Mesendoderm (in vitro differentiated cells): Measurements from ENCODE around the gene GOT1.

Experiments used
- DNase-seq: peaks from one replicate; pipeline ENCODE4 v3.0.0; 2013
- H2AK5ac ChIP-seq: 2 replicates; pipeline ENCODE4 v1.6.1; 2013; ENCODE audit warnings: low read length, inconsistent platforms
- H2BK120ac ChIP-seq: 2 replicates; pipeline ENCODE4 v1.6.1; 2013; ENCODE audit warnings: low read depth, mild to moderate bottlenecking, low read length, moderate library complexity, mixed read lengths
- H2BK15ac ChIP-seq: replicated peaks from 2 replicates; pipeline ENCODE4 v1.6.1; 2013; ENCODE audit warnings: low read depth, mild to moderate bottlenecking, moderate library complexity
- H2BK5ac ChIP-seq: 2 replicates; pipeline ENCODE4 v1.6.1; 2013; ENCODE audit warnings: low read length, inconsistent platforms
- H3K18ac ChIP-seq: 2 replicates; pipeline ENCODE4 v1.6.1; 2013; ENCODE audit warnings: mild to moderate bottlenecking, low read length, mixed read lengths
- H3K23ac ChIP-seq: one replicate; pipeline ENCODE4 v1.6.1; 2013; ENCODE audit warnings: low read length
- H3K27ac ChIP-seq: 2 replicates; pipeline ENCODE4 v1.5.1; 2013; ENCODE audit warnings: low read depth, mild to moderate bottlenecking, inconsistent platforms, low read length, moderate library complexity
- H3K27me3 ChIP-seq: 2 replicates; pipeline ENCODE4 v1.6.1; 2013; ENCODE audit warnings: low read length, control low read depth, mild to moderate bottlenecking, inconsistent platforms; ENCODE audit not compliant: insufficient read depth, poor library complexity
- H3K36me3 ChIP-seq: 2 replicates; pipeline ENCODE4 v1.6.1; 2013; ENCODE audit warnings: low read length, inconsistent platforms; ENCODE audit not compliant: control insufficient read depth, insufficient read depth
- H3K4ac ChIP-seq: one replicate; pipeline ENCODE4 v1.6.1; 2013; ENCODE audit warnings: low read depth, mild to moderate bottlenecking, low read length, moderate library complexity
- H3K4me1 ChIP-seq: 2 replicates; pipeline ENCODE4 v1.6.1; 2013; ENCODE audit warnings: low read depth, low read length, inconsistent platforms; ENCODE audit not compliant: control insufficient read depth
- H3K4me2 ChIP-seq: 2 replicates; pipeline ENCODE4 v1.6.1; 2013; ENCODE audit warnings: low read length
- H3K4me3 ChIP-seq: 2 replicates; pipeline ENCODE4 v1.5.1; 2013; ENCODE audit warnings: mild to moderate bottlenecking, low read length
- H3K56ac ChIP-seq: one replicate; pipeline ENCODE4 v1.6.1; 2013; ENCODE audit warnings: low read length
- H3K79me1 ChIP-seq: 2 replicates; pipeline ENCODE4 v1.6.1; 2013; ENCODE audit warnings: low read length, inconsistent platforms
- H3K79me2 ChIP-seq: 2 replicates; pipeline ENCODE4 v1.6.1; 2013; ENCODE audit warnings: mild to moderate bottlenecking, low read length; ENCODE audit not compliant: control insufficient read depth, insufficient read depth
- H3K9ac ChIP-seq: 2 replicates; pipeline ENCODE4 v1.6.1; 2013; ENCODE audit warnings: low read length, inconsistent platforms
- H4K5ac ChIP-seq: one replicate; pipeline ENCODE4 v1.6.1; 2013; ENCODE audit warnings: low read length
- H4K8ac ChIP-seq: one replicate; pipeline ENCODE4 v1.6.1; 2013; ENCODE audit warnings: low read depth, mild to moderate bottlenecking, control low read depth, low read length, moderate library complexity
- WGBS: extraction: QIAGEN DNeasy Blood & Tissue Kit; methylation state at CpG from one replicate; pipeline ENCODE4 v1.1.7; 2013; ENCODE audit warnings: low lambda C conversion rate, missing lambda C conversion rate; ENCODE audit not compliant: insufficient coverage; ENCODE audit errors: extremely low coverage; 5-methylcytosine and 5-hydroxymethylcytosine counted together

The GOT1 gene

GRCh38 chr10:99443500-99443899, 13.1 kb upstream of the GOT1 start:
- H3K56ac ChIP-seq, result no peak overlapping the region
- no CpG with 5 or more reads among the region's 3 CpGs for WGBS
- H2BK5ac ChIP-seq, result no peak overlapping the region
- no peak overlapping the region for H3K4me2 ChIP-seq
- H2AK5ac ChIP-seq, result no peak overlapping the region
- H3K27ac ChIP-seq, result no peak overlapping the region
- H4K8ac ChIP-seq, result no peak overlapping the region
- H3K9ac ChIP-seq, result no peak overlapping the region
- no peaks in the 10 kb centered on the region for H3K79me1 ChIP-seq
- no peak overlapping the region for H3K23ac ChIP-seq
- no peaks in the 10 kb centered on the region for H3K4me1 ChIP-seq
- no peaks in the 10 kb centered on the region for H3K27me3 ChIP-seq
- DNase-seq, result no peak
- no peak overlapping the region for H2BK120ac ChIP-seq
- H2BK15ac ChIP-seq, result no peak overlapping the region
- no peaks in the 10 kb centered on the region for H3K36me3 ChIP-seq
- no peak overlapping the region for H4K5ac ChIP-seq
- no peak overlapping the region for H3K18ac ChIP-seq
- H3K4me3 ChIP-seq, result no peak overlapping the region
- H3K79me2 ChIP-seq, result no peaks in the 10 kb centered on the region
- H3K4ac ChIP-seq, result no peak overlapping the region

- no peaks in the 10 kb centered on the region for H3K4me1 ChIP-seq
- no peak overlapping the region for H4K5ac ChIP-seq
- H2BK15ac ChIP-seq, result no peak overlapping the region
- H3K79me2 ChIP-seq, result no peaks in the 10 kb centered on the region
- no peak overlapping the region for H3K23ac ChIP-seq
- no peaks in the 10 kb centered on the region for H3K79me1 ChIP-seq
- no peak overlapping the region for H3K27ac ChIP-seq
- no peak overlapping the region for H3K4ac ChIP-seq
- no CpG with 5 or more reads among the region's 5 CpGs for WGBS
- H4K8ac ChIP-seq, result no peak overlapping the region
- no peaks in the 10 kb centered on the region for H3K36me3 ChIP-seq
- DNase-seq, result no peak
- H3K4me2 ChIP-seq, result no peak overlapping the region
- H3K27me3 ChIP-seq, result no peaks in the 10 kb centered on the region
- H2BK5ac ChIP-seq, result no peak overlapping the region
- H3K4me3 ChIP-seq, result no peak overlapping the region
- H2AK5ac ChIP-seq, result no peak overlapping the region
- no peak overlapping the region for H3K56ac ChIP-seq
- H3K18ac ChIP-seq, result no peak overlapping the region
- no peak overlapping the region for H2BK120ac ChIP-seq
- no peak overlapping the region for H3K9ac ChIP-seq
Measured at GRCh38 chr10:99442394-99442793, 12.0 kb upstream of the GOT1 start.

- DNase-seq, result no peak
- Histone ChIP-seq H3K4me2 (no peak overlapping the region), H3K79me2 (no peaks in the 10 kb centered on the region), H3K23ac (no peak overlapping the region), H3K4me3 (no peak overlapping the region), H4K8ac (no peak overlapping the region), H3K27ac (no peak overlapping the region), H3K4me1 (no peaks in the 10 kb centered on the region), H2BK5ac (no peak overlapping the region), H3K18ac (no peak overlapping the region), H3K9ac (no peak overlapping the region), H3K36me3 (no peaks in the 10 kb centered on the region), H2BK15ac (no peak overlapping the region), H3K4ac (no peak overlapping the region), H2BK120ac (no peak overlapping the region), H3K27me3 (no peaks in the 10 kb centered on the region), H3K56ac (no peak overlapping the region), H2AK5ac (no peak overlapping the region), H4K5ac (no peak overlapping the region), H3K79me1 (no peaks in the 10 kb centered on the region)
- no CpG with 5 or more reads among the region's 2 CpGs for WGBS
Measured at GRCh38 chr10:99438890-99439289, 8.5 kb upstream of the GOT1 start.

GRCh38 chr10:99435986-99436638, 5.7 kb upstream of the GOT1 start:
- Histone ChIP-seq H3K4me3 (no peak overlapping the region), H2BK5ac (no peak overlapping the region), H3K79me2 (no peaks in the 10 kb centered on the region), H3K4ac (no peak overlapping the region), H4K8ac (no peak overlapping the region), H3K56ac (no peak overlapping the region), H3K9ac (no peak overlapping the region), H3K27me3 (no peaks in the 10 kb centered on the region), H3K4me1 (peaks cover 2% of the 10 kb centered on the region), H3K18ac (no peak overlapping the region), H2BK120ac (no peak overlapping the region), H2AK5ac (no peak overlapping the region), H3K23ac (no peak overlapping the region), H3K79me1 (no peaks in the 10 kb centered on the region), H3K36me3 (no peaks in the 10 kb centered on the region), H4K5ac (no peak overlapping the region), H2BK15ac (no peak overlapping the region), H3K27ac (no peak overlapping the region), H3K4me2 (no peak overlapping the region)
- no CpG with 5 or more reads among the region's 5 CpGs for WGBS
- peak; percentile 42 for DNase-seq

- no CpG with 5 or more reads among the region's 1 CpG for WGBS
- H2AK5ac ChIP-seq, result no peak overlapping the region
Measured at GRCh38 chr10:99433378-99434020, 3.1 kb upstream of the GOT1 start.

GRCh38 chr10:99432881-99433280, 2.5 kb upstream of the GOT1 start:
- peaks cover 4% of the 10 kb centered on the region for H3K4me1 ChIP-seq
- no peak overlapping the region for H3K23ac ChIP-seq
- H3K27ac ChIP-seq, result no peak overlapping the region
- H3K18ac ChIP-seq, result no peak overlapping the region
- no peak overlapping the region for H2AK5ac ChIP-seq
- H3K4me3 ChIP-seq, result no peak overlapping the region
- peaks cover 6% of the 10 kb centered on the region for H3K79me1 ChIP-seq
- no peak overlapping the region for H2BK5ac ChIP-seq
- H3K4me2 ChIP-seq, result no peak overlapping the region
- H3K9ac ChIP-seq, result no peak overlapping the region
- no peaks in the 10 kb centered on the region for H3K27me3 ChIP-seq
- no peak for DNase-seq
- H2BK120ac ChIP-seq, result no peak overlapping the region
- no peak overlapping the region for H4K8ac ChIP-seq
- H2BK15ac ChIP-seq, result no peak overlapping the region
- no peak overlapping the region for H3K4ac ChIP-seq
- no peak overlapping the region for H3K56ac ChIP-seq
- no peak overlapping the region for H4K5ac ChIP-seq
- WGBS, result no CpG with 5 or more reads among the region's 6 CpGs
- H3K79me2 ChIP-seq, result peaks cover 10% of the 10 kb centered on the region
- no peaks in the 10 kb centered on the region for H3K36me3 ChIP-seq

More at GRCh38 chr10:99433378-99434020, 3.1 kb upstream of the GOT1 start:
- Histone ChIP-seq H3K9ac (no peak overlapping the region), H3K56ac (no peak overlapping the region), H3K79me1 (peaks cover 6% of the 10 kb centered on the region), H3K4me1 (peaks cover 4% of the 10 kb centered on the region), H3K23ac (no peak overlapping the region), H2BK15ac (no peak overlapping the region), H2BK5ac (no peak overlapping the region), H3K27me3 (no peaks in the 10 kb centered on the region), H4K8ac (no peak overlapping the region), H3K18ac (no peak overlapping the region), H3K4me2 (no peak overlapping the region), H3K4me3 (no peak overlapping the region), H3K4ac (no peak overlapping the region), H2BK120ac (no peak overlapping the region), H3K79me2 (peaks cover 10% of the 10 kb centered on the region), H3K36me3 (no peaks in the 10 kb centered on the region), H4K5ac (no peak overlapping the region), H3K27ac (no peak overlapping the region)
- DNase-seq, result peak; percentile 21
